ENCODE data around the gene FAM98B.

- TF ChIP-seq EP300 (IDR thresholded peaks at IDR 0.05) (no peak), SREBF2 (IDR thresholded peaks at IDR 0.05) (no peak)
Measured at GRCh38 chr15:38453971-38454695, at the start of gene FAM98B.
